GM23338 (cell line): ENCODE results near the gene CCDC92. TPM values are rescaled to one million over a fixed set of nuclear protein-coding genes. Genes with fewer than 3 reads are reported as not detected.

Source experiments
- ATAC-seq: fragments of 200-7000 bp; cut with Tn5 transposase; 3 replicates; pipeline ENCODE4 v1.9.1; 2020
- DNase-seq: peaks from one replicate; pipeline ENCODE4 v3.0.0-alpha.2; 2015; ENCODE audit warnings: low spot score
- H2AFZ ChIP-seq: fragments of 200-600 bp; sonication (generic); 2 replicates; pipeline ENCODE4 v1.8.0; 2016; ENCODE audit warnings: antibody characterized with exemption, mild to moderate bottlenecking, moderate library complexity
- H3F3A ChIP-seq: fragments of 200-600 bp; sonication (generic); replicated peaks from 2 replicates; pipeline ENCODE4 v1.8.0; 2017; ENCODE audit warnings: antibody characterized with exemption, mixed run types, low read depth
- H3K27ac ChIP-seq: fragments of 200-600 bp; sonication (generic); 2 replicates; pipeline ENCODE4 v1.6.1; 2016; ENCODE audit warnings: low read depth
- H3K27me3 ChIP-seq: fragments of 200-600 bp; sonication (generic); 2 replicates; pipeline ENCODE4 v1.8.0; 2016; ENCODE audit warnings: mild to moderate bottlenecking, mixed run types, moderate library complexity; ENCODE audit not compliant: insufficient read depth
- H3K36me3 ChIP-seq: fragments of 200-600 bp; sonication (generic); 2 replicates; pipeline ENCODE4 v1.8.0; 2016; ENCODE audit warnings: mild to moderate bottlenecking; ENCODE audit not compliant: insufficient read depth
- H3K4me1 ChIP-seq: fragments of 200-600 bp; sonication (generic); 2 replicates; pipeline ENCODE4 v1.8.0; 2016; ENCODE audit warnings: mild to moderate bottlenecking, moderate library complexity; ENCODE audit not compliant: insufficient read depth
- H3K4me2 ChIP-seq: fragments of 200-600 bp; sonication (generic); 2 replicates; pipeline ENCODE4 v1.7.1; 2017; ENCODE audit warnings: mixed run types
- H3K4me3 ChIP-seq: fragments of 200-600 bp; sonication (generic); 2 replicates; pipeline ENCODE4 v1.6.1; 2016; ENCODE audit warnings: mixed run types
- H3K79me2 ChIP-seq: fragments of 200-600 bp; sonication (generic); replicated peaks from 2 replicates; pipeline ENCODE4 v1.8.0; 2017; ENCODE audit warnings: mild to moderate bottlenecking; ENCODE audit not compliant: insufficient read depth
- H3K9me2 ChIP-seq: fragments of 200-600 bp; sonication (generic); 2 replicates; pipeline ENCODE4 v1.8.0; 2017; ENCODE audit not compliant: insufficient read depth
- H4K20me1 ChIP-seq: fragments of 200-600 bp; sonication (generic); replicated peaks from 2 replicates; pipeline ENCODE4 v1.8.0; 2017; ENCODE audit warnings: mild to moderate bottlenecking; ENCODE audit not compliant: insufficient read depth
- H3K27ac Mint-ChIP-seq: 2 replicates; pipeline ENCODE4 v1.8.0; 2020; ENCODE audit warnings: inconsistent platforms, mild to moderate bottlenecking, moderate library complexity, mixed read lengths
- H3K27me3 Mint-ChIP-seq: 3 replicates; pipeline ENCODE4 v1.8.0; 2022; ENCODE audit warnings: low read depth, mild to moderate bottlenecking, moderate library complexity, mixed read lengths, inconsistent platforms; ENCODE audit not compliant: insufficient read depth, poor library complexity
- H3K36me3 Mint-ChIP-seq: 3 replicates; pipeline ENCODE4 v1.8.0; 2021; ENCODE audit warnings: low read depth, mild to moderate bottlenecking, inconsistent platforms, moderate library complexity, mixed read lengths
- H3K4me1 Mint-ChIP-seq: 3 replicates; pipeline ENCODE4 v1.8.0; 2020; ENCODE audit warnings: mild to moderate bottlenecking, inconsistent platforms, mixed read lengths
- H3K4me3 Mint-ChIP-seq: 3 replicates; pipeline ENCODE4 v1.8.0; 2021; ENCODE audit warnings: moderate library complexity, mild to moderate bottlenecking, inconsistent platforms, mixed read lengths
- H3K9me3 Mint-ChIP-seq: 3 replicates; pipeline ENCODE4 v1.8.0; 2020; ENCODE audit warnings: moderate library complexity, mild to moderate bottlenecking, inconsistent platforms, mixed read lengths
- CREB1 ChIP-seq: fragments of 250-450 bp; sonication (Bioruptor Pico); IDR thresholded peaks from 2 replicates; pipeline ENCODE4 v1.5.0; 2020; ENCODE audit warnings: low read depth, mild to moderate bottlenecking, moderate library complexity
- CTCF ChIP-seq, 2 experiments: fragments of 200-600 bp in 1 of 2; sonication (generic) in 1 of 2; conservative IDR thresholded peaks; 2 replicates each; pipeline versions ENCODE4 v1.5.1 to v1.6.1; 2016 to 2017; ENCODE audit warnings: antibody characterized with exemption in 2 of 2, low read depth in 2 of 2, mild to moderate bottlenecking in 2 of 2, moderate library complexity in 1 of 2
- NANOG ChIP-seq: IDR thresholded peaks from 2 replicates; pipeline ENCODE4 v1.6.1; 2016; ENCODE audit warnings: antibody characterized with exemption, borderline replicate concordance
- POLR2AphosphoS5 ChIP-seq: IDR thresholded peaks from 2 replicates; pipeline ENCODE4 v1.6.1; 2016; ENCODE audit warnings: antibody characterized with exemption, low read depth
- ZNF114 ChIP-seq: fragments of 250-450 bp; sonication (Bioruptor Pico); IDR thresholded peaks from 2 replicates; pipeline ENCODE4 v1.5.0; 2020; ENCODE audit warnings: mild to moderate bottlenecking, moderate library complexity
- ZNF331 ChIP-seq: fragments of 250-450 bp; sonication (Bioruptor Pico); IDR thresholded peaks from 2 replicates; pipeline ENCODE4 v1.5.0; 2020; ENCODE audit warnings: low read depth, mild to moderate bottlenecking, moderate library complexity
- ZNF462 ChIP-seq: fragments of 250-450 bp; sonication (Bioruptor Pico); IDR thresholded peaks from 2 replicates; pipeline ENCODE4 v1.5.0; 2020; ENCODE audit warnings: mild to moderate bottlenecking, moderate library complexity
- polyA plus RNA-seq: library from polyadenylated mRNA; unstranded; fragments of >200 nt; fragmentation: Nextera tagmentation; extraction: Ambion mirVana; gene quantifications from 2 replicates; pipeline ENCODE4 v1.2.1, GENCODE V29; 2016
- total RNA-seq: library from RNA; depleted of rRNA; stranded (reverse); fragments of >200 nt; shearing (Covaris generic); gene quantifications from 2 replicates; pipeline ENCODE4 v1.2.3, GENCODE V29; 2014
- TF ChIP-seq, protein P1 (sequence below): IDR thresholded peaks from 2 replicates; pipeline ENCODE4 v1.6.1; 2016; ENCODE audit warnings: antibody characterized with exemption
- TF ChIP-seq, protein P2 (sequence below): IDR thresholded peaks from one replicate; pipeline ENCODE4 v1.6.1; 2018; ENCODE audit warnings: antibody characterized with exemption; ENCODE audit not compliant: unreplicated experiment

CCDC92 gene
- total and polyA plus RNA-seq, 2 experiments from 2014 or later = 0.08 to 0.31 TPM

- TF ChIP-seq, protein P1, sequence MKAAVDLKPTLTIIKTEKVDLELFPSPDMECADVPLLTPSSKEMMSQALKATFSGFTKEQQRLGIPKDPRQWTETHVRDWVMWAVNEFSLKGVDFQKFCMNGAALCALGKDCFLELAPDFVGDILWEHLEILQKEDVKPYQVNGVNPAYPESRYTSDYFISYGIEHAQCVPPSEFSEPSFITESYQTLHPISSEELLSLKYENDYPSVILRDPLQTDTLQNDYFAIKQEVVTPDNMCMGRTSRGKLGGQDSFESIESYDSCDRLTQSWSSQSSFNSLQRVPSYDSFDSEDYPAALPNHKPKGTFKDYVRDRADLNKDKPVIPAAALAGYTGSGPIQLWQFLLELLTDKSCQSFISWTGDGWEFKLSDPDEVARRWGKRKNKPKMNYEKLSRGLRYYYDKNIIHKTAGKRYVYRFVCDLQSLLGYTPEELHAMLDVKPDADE = no peak
- TF ChIP-seq, protein P2, sequence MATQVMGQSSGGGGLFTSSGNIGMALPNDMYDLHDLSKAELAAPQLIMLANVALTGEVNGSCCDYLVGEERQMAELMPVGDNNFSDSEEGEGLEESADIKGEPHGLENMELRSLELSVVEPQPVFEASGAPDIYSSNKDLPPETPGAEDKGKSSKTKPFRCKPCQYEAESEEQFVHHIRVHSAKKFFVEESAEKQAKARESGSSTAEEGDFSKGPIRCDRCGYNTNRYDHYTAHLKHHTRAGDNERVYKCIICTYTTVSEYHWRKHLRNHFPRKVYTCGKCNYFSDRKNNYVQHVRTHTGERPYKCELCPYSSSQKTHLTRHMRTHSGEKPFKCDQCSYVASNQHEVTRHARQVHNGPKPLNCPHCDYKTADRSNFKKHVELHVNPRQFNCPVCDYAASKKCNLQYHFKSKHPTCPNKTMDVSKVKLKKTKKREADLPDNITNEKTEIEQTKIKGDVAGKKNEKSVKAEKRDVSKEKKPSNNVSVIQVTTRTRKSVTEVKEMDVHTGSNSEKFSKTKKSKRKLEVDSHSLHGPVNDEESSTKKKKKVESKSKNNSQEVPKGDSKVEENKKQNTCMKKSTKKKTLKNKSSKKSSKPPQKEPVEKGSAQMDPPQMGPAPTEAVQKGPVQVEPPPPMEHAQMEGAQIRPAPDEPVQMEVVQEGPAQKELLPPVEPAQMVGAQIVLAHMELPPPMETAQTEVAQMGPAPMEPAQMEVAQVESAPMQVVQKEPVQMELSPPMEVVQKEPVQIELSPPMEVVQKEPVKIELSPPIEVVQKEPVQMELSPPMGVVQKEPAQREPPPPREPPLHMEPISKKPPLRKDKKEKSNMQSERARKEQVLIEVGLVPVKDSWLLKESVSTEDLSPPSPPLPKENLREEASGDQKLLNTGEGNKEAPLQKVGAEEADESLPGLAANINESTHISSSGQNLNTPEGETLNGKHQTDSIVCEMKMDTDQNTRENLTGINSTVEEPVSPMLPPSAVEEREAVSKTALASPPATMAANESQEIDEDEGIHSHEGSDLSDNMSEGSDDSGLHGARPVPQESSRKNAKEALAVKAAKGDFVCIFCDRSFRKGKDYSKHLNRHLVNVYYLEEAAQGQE = no peak
Observed at GRCh38 chr12:123914726-123915333, 57.8 kb downstream of the CCDC92 start (continued).

DNA sequence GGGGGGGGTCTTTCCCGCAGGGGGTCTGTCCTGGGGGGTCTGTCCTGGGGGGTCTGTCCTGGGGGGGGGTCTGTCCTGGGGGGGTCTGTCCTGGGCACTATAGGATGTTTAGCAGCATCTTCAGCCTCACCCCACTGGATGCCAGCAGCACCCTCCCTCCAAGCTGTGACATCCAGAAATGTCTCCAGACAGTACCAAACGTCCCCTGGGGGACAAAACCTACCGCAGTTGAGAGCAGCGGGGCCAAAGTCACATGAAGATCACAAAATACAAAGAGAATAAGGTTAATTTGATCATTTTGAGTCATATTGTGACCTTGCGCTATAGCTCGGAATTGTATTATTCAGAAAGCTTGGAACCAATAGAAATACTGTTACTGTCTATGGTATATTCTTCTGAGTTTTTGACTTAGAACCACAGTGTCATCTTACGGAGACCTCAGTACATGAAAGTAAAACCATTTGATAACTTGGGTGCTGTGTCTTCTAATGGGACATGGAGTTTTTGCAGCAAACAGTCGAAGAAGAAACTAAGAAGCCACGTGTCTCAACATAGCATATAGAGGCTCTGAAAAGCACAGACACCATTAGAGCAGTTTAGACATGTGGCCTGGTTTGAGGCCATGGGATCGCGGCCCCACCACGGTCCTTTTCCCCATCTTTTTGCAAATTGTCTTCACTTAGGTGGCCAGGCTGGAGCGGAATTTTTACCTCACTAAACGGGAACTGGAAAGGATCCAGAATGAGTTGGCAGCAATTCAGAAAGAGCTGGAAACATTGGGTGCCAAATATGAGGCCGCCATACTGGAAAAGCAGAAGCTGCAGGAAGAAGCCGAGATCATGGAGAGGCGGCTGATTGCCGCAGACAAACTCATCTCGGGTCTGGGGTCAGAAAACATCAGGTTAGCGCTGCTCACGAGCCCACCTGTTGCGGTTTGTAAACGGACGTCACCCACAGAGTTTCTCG, 59.9 kb downstream of the CCDC92 start:
- Histone ChIP-seq H3K79me2 (no peaks in the 10 kb centered on the region), H3K9me2 (no peaks in the 10 kb centered on the region), H3K27ac (no peak overlapping the region), H3K36me3 (no peaks in the 10 kb centered on the region), H3K4me2 (no peak overlapping the region), H3K4me3 (no peak overlapping the region), H2AFZ (no peak overlapping the region), H3F3A (no peaks in the 10 kb centered on the region; the same call in 1 of the 2 replicates), H3K27me3 (no peaks in the 10 kb centered on the region), H4K20me1 (no peaks in the 10 kb centered on the region), H3K4me1 (no peaks in the 10 kb centered on the region)
- Mint-ChIP-seq H3K27me3 (peaks cover 44% of the 10 kb centered on the region), H3K36me3 (peaks cover 10% of the 10 kb centered on the region), H3K4me3 (peak overlapping the region; percentile 10; the same call in 1 of the 3 replicates), H3K9me3 (peaks cover 15% of the 10 kb centered on the region), H3K4me1 (peaks cover 5% of the 10 kb centered on the region; the same call in 2 of the 3 replicates), H3K27ac (no peak overlapping the region)
- ATAC-seq = no peak
- no peak for TF ChIP-seq ZNF462 (CRISPR knock-in tag)
- TF ChIP-seq ZNF114 (CRISPR knock-in tag) = no peak
- no peak for TF ChIP-seq CTCF (conservative IDR thresholded peaks at IDR 0.05; ENCODE audit: low read depth in 2 of 2)
- TF ChIP-seq POLR2AphosphoS5 = no peak
- TF ChIP-seq ZNF331 (CRISPR knock-in tag) = no peak
- no peak for TF ChIP-seq NANOG
- TF ChIP-seq CREB1 (CRISPR knock-in tag) = no peak
- no peak for DNase-seq
